WTC11 (cell line): ENCODE results near the gene PLXNA2. TPM values are rescaled to one million over a fixed set of nuclear protein-coding genes. Genes with fewer than 3 reads are reported as not detected.

ENCODE experiments used
- ATF1 ChIP-seq: sonication (generic); formaldehyde crosslinking; IDR thresholded peaks from 2 replicates; pipeline ENCODE4 v1.8.1; 2023; ENCODE audit warnings: mild to moderate bottlenecking, moderate library complexity, missing genetic modification reagents
- CBFB ChIP-seq: sonication (generic); formaldehyde crosslinking; IDR thresholded peaks from 2 replicates; pipeline ENCODE4 v1.8.1; 2022; ENCODE audit warnings: mild to moderate bottlenecking, low read depth, missing genetic modification reagents
- CREB1 ChIP-seq: sonication (generic); formaldehyde crosslinking; IDR thresholded peaks from 2 replicates; pipeline ENCODE4 v1.8.0; 2023; ENCODE audit warnings: mild to moderate bottlenecking, missing genetic modification reagents
- ELF4 ChIP-seq: sonication (generic); formaldehyde crosslinking; IDR thresholded peaks from 2 replicates; pipeline ENCODE4 v1.8.1; 2022; ENCODE audit warnings: low read depth, mild to moderate bottlenecking, moderate library complexity, missing genetic modification reagents
- EMX1 ChIP-seq: fragments of 250-450 bp; sonication (Bioruptor Pico); IDR thresholded peaks from 2 replicates; pipeline ENCODE4 v1.8.0; 2021; ENCODE audit warnings: mild to moderate bottlenecking
- ETV6 ChIP-seq: sonication (generic); formaldehyde crosslinking; IDR thresholded peaks from 2 replicates; pipeline ENCODE4 v1.8.1; 2022; ENCODE audit warnings: mild to moderate bottlenecking, missing genetic modification reagents
- JUN ChIP-seq: sonication (generic); formaldehyde crosslinking; IDR thresholded peaks from 2 replicates; pipeline ENCODE4 v1.8.0; 2023; ENCODE audit warnings: mild to moderate bottlenecking, missing genetic modification reagents
- NFE2L1 ChIP-seq: sonication (generic); formaldehyde crosslinking; IDR thresholded peaks from 2 replicates; pipeline ENCODE4 v1.8.1; 2023; ENCODE audit warnings: missing genetic modification reagents
- NR2C2 ChIP-seq: sonication (generic); formaldehyde crosslinking; IDR thresholded peaks from 2 replicates; pipeline ENCODE4 v1.8.0; 2022; ENCODE audit warnings: mild to moderate bottlenecking, missing genetic modification reagents
- TCF7 ChIP-seq: sonication (generic); formaldehyde crosslinking; IDR thresholded peaks from 2 replicates; pipeline ENCODE4 v1.8.0; 2022; ENCODE audit warnings: mild to moderate bottlenecking, low read depth, missing genetic modification reagents, moderate library complexity
- total RNA-seq: library from RNA; stranded (reverse); gene quantifications from 3 replicates; pipeline ENCODE4 v1.2.3, GENCODE V29; 2021
- TF ChIP-seq, protein P1 (sequence below): fragments of 250-450 bp; sonication (Bioruptor Pico); IDR thresholded peaks from 2 replicates; pipeline ENCODE4 v1.9.0; 2021; ENCODE audit warnings: mild to moderate bottlenecking, borderline replicate concordance
- TF ChIP-seq, protein P2 (sequence below): sonication (generic); formaldehyde crosslinking; IDR thresholded peaks from 2 replicates; pipeline ENCODE4 v1.8.1; 2023; ENCODE audit warnings: mild to moderate bottlenecking, missing genetic modification reagents, borderline replicate concordance
- TF ChIP-seq, protein P3 (sequence below): sonication (generic); formaldehyde crosslinking; IDR thresholded peaks from 2 replicates; pipeline ENCODE4 v1.8.1; 2022; ENCODE audit warnings: mild to moderate bottlenecking, moderate library complexity, missing genetic modification reagents
- TF ChIP-seq, protein P4 (sequence below): sonication (generic); formaldehyde crosslinking; IDR thresholded peaks from 2 replicates; pipeline ENCODE4 v1.8.0; 2023; ENCODE audit warnings: missing genetic modification reagents, mild to moderate bottlenecking, borderline replicate concordance

The PLXNA2 gene
- total RNA-seq, 1 experiment from 2014 or later: 4.2 TPM

DNA sequence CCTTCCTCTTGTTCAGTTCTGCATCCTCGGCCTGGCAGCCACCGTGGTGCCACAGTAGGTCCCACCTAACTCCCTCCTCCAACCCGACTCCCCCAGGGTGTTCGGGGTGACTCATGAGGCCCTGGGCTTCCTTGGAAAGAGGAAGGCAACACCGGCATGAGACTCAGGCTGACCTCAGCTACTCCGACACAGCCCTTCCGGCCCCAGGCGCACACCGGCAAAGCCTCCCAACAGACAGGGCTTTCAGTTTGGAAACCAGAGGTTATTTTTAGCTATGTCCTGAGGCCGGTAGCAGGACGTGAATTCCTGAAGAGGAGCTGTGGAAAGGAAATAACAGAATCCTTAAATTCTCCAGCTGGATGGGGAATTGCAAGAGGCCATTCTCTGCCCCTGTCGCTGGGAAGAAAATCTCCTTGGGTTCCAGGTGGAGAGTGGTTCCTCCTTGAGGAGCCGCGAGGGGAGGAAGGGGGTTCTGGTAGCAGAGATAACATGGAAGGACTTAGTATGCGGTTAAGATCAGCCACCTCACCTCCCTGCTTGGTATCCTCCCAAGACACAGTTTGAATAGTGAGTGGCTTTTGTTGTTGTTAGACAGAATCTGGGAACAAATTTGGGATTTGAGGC is 24.4 kb downstream of the PLXNA2 start (continued):
- TF ChIP-seq, protein P1, sequence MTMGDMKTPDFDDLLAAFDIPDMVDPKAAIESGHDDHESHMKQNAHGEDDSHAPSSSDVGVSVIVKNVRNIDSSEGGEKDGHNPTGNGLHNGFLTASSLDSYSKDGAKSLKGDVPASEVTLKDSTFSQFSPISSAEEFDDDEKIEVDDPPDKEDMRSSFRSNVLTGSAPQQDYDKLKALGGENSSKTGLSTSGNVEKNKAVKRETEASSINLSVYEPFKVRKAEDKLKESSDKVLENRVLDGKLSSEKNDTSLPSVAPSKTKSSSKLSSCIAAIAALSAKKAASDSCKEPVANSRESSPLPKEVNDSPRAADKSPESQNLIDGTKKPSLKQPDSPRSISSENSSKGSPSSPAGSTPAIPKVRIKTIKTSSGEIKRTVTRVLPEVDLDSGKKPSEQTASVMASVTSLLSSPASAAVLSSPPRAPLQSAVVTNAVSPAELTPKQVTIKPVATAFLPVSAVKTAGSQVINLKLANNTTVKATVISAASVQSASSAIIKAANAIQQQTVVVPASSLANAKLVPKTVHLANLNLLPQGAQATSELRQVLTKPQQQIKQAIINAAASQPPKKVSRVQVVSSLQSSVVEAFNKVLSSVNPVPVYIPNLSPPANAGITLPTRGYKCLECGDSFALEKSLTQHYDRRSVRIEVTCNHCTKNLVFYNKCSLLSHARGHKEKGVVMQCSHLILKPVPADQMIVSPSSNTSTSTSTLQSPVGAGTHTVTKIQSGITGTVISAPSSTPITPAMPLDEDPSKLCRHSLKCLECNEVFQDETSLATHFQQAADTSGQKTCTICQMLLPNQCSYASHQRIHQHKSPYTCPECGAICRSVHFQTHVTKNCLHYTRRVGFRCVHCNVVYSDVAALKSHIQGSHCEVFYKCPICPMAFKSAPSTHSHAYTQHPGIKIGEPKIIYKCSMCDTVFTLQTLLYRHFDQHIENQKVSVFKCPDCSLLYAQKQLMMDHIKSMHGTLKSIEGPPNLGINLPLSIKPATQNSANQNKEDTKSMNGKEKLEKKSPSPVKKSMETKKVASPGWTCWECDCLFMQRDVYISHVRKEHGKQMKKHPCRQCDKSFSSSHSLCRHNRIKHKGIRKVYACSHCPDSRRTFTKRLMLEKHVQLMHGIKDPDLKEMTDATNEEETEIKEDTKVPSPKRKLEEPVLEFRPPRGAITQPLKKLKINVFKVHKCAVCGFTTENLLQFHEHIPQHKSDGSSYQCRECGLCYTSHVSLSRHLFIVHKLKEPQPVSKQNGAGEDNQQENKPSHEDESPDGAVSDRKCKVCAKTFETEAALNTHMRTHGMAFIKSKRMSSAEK: no peak
- TF ChIP-seq, protein P2, sequence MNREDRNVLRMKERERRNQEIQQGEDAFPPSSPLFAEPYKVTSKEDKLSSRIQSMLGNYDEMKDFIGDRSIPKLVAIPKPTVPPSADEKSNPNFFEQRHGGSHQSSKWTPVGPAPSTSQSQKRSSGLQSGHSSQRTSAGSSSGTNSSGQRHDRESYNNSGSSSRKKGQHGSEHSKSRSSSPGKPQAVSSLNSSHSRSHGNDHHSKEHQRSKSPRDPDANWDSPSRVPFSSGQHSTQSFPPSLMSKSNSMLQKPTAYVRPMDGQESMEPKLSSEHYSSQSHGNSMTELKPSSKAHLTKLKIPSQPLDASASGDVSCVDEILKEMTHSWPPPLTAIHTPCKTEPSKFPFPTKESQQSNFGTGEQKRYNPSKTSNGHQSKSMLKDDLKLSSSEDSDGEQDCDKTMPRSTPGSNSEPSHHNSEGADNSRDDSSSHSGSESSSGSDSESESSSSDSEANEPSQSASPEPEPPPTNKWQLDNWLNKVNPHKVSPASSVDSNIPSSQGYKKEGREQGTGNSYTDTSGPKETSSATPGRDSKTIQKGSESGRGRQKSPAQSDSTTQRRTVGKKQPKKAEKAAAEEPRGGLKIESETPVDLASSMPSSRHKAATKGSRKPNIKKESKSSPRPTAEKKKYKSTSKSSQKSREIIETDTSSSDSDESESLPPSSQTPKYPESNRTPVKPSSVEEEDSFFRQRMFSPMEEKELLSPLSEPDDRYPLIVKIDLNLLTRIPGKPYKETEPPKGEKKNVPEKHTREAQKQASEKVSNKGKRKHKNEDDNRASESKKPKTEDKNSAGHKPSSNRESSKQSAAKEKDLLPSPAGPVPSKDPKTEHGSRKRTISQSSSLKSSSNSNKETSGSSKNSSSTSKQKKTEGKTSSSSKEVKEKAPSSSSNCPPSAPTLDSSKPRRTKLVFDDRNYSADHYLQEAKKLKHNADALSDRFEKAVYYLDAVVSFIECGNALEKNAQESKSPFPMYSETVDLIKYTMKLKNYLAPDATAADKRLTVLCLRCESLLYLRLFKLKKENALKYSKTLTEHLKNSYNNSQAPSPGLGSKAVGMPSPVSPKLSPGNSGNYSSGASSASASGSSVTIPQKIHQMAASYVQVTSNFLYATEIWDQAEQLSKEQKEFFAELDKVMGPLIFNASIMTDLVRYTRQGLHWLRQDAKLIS: no peak
- TF ChIP-seq CREB1 (CRISPR knock-in tag) (no peak), JUN (CRISPR knock-in tag) (no peak), TCF7 (CRISPR knock-in tag) (no peak), NR2C2 (CRISPR knock-in tag) (no peak), CBFB (no peak), ELF4 (no peak), NFE2L1 (CRISPR knock-in tag) (no peak), EMX1 (CRISPR knock-in tag) (no peak), ETV6 (CRISPR knock-in tag) (no peak), ATF1 (no peak)
- TF ChIP-seq, protein P3, sequence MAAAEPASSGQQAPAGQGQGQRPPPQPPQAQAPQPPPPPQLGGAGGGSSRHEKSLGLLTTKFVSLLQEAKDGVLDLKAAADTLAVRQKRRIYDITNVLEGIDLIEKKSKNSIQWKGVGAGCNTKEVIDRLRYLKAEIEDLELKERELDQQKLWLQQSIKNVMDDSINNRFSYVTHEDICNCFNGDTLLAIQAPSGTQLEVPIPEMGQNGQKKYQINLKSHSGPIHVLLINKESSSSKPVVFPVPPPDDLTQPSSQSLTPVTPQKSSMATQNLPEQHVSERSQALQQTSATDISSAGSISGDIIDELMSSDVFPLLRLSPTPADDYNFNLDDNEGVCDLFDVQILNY: no peak
- TF ChIP-seq, protein P4, sequence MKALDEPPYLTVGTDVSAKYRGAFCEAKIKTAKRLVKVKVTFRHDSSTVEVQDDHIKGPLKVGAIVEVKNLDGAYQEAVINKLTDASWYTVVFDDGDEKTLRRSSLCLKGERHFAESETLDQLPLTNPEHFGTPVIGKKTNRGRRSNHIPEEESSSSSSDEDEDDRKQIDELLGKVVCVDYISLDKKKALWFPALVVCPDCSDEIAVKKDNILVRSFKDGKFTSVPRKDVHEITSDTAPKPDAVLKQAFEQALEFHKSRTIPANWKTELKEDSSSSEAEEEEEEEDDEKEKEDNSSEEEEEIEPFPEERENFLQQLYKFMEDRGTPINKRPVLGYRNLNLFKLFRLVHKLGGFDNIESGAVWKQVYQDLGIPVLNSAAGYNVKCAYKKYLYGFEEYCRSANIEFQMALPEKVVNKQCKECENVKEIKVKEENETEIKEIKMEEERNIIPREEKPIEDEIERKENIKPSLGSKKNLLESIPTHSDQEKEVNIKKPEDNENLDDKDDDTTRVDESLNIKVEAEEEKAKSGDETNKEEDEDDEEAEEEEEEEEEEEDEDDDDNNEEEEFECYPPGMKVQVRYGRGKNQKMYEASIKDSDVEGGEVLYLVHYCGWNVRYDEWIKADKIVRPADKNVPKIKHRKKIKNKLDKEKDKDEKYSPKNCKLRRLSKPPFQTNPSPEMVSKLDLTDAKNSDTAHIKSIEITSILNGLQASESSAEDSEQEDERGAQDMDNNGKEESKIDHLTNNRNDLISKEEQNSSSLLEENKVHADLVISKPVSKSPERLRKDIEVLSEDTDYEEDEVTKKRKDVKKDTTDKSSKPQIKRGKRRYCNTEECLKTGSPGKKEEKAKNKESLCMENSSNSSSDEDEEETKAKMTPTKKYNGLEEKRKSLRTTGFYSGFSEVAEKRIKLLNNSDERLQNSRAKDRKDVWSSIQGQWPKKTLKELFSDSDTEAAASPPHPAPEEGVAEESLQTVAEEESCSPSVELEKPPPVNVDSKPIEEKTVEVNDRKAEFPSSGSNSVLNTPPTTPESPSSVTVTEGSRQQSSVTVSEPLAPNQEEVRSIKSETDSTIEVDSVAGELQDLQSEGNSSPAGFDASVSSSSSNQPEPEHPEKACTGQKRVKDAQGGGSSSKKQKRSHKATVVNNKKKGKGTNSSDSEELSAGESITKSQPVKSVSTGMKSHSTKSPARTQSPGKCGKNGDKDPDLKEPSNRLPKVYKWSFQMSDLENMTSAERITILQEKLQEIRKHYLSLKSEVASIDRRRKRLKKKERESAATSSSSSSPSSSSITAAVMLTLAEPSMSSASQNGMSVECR (CRISPR knock-in tag): no peak
